Measurements from ENCODE around the gene ALDOA.

ALDOA gene

DNA sequence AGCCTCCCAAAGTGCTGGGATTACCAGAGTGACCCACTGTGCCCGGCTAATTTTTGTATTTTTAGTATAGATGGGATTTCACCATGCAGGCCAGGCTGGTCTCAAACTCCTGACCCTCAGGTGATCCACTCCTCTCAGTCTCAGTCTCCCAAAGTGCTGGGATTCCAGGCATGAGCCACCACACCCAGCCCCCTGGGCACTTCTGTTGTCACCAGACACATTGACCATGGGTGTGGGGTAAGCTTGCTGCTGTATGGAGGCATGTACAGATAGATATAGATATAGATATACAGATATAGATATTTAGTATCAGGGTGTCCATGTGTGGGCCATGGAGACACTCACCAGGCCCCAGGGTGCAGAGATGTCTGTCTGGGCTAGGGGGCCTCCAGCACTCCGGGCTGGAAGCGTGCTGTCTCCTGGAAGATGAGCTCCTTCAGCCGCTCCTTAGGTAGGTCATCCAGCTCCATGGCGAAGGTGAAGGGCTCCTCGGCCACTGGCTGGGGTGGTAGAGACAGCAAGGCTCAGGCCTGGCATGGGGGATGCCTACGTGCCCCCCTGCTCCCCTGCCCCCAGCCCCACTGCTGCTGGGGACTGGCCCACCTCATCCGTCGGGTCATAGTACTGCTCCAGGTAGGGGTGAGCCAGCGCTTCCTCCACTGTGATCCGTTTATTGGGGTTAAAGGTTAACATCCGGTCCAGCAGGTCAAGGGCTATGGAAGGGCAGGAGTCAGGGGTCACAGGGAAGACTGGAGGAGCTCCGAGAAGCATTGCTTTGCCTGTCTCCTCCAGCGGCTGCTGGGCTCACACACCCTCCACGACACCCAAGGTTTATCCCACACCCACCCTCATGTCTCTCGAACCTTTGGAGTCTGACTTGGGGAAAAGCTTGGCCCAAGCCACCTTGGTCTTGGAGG is 51.0 kb downstream of the ALDOA start:
- DNase-seq (ENCODE audit: low read depth): no peak

DNA sequence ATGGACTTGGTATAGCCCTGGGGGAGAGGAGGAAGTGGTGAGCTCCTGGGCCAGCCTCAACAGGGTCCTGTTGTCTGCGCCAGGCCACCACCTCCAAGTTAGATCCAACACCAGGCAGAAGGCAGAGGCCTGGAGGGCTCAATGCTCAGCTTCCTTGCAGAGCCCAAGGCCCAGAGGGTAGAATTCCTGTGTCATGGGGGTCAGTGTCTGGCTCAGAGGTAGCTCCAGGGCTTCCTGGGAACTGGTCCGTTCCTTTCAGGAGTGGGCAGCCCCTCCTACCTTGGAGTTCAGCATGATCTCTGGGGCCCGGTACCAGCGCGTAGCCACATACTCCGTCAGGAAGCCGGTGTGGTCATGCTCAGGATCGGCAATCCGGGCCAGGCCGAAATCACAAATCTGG is 52.2 kb downstream of the ALDOA start:
- no peak for DNase-seq (ENCODE audit: low read depth)

DNA sequence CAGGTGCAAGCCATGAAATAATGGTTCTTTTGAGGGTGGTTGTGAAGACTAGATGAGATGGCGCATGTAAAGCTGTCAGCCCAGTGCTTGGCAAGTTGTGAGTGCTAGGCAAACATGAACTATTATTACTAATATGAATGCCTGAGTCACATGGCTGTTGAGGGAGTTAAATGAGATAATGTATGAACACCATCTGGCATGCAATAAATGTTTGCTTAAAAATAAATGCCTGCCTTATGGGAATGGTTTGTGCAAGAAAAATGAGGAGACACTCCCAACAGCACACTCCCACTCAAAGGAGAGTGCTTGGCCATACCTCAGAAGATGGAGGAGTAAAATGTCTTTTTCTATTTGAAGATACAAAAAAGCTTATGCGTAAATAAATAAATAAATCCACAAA is 53.9 kb downstream of the ALDOA start:
- DNase-seq (ENCODE audit: low read depth): no peak

Data from GM04504 (cell line).